Heart right ventricle (tissue), 16 donors: Measurements from ENCODE around the gene PROB1. TPM values are rescaled to one million over a fixed set of nuclear protein-coding genes. Genes with fewer than 3 reads are reported as not detected.
A peak's percentile ranks its signal among the peaks of the same experiment; 100 is the strongest.

ENCODE experiments used
- ATAC-seq, 8 donors: fragments of 200-7000 bp; cut with Tn5 transposase; one replicate each; pipeline ENCODE4 v1.9.1; 2020; ENCODE audit warnings: mild to moderate bottlenecking in 8 of 8, moderate library complexity in 8 of 8, moderate number of reproducible peaks in 1 of 8
- DNase-seq, 2 donors: peaks; one replicate each; pipeline ENCODE4 v3.0.0-alpha.2; 2020
- H3K27ac ChIP-seq, 10 donors: fragments of 200-600 bp; sonication (generic) in 2 of 10; one replicate each; pipeline versions ENCODE4 v1.5.0 to v1.8.0; 2020 to 2022; ENCODE audit warnings: mild to moderate bottlenecking in 3 of 10
- H3K27me3 ChIP-seq, 7 donors: fragments of 200-600 bp; one replicate each; pipeline ENCODE4 v1.8.0; 2021 to 2022; ENCODE audit warnings: mild to moderate bottlenecking in 2 of 7
- H3K36me3 ChIP-seq, 9 donors: fragments of 200-600 bp; sonication (generic) in 1 of 9; one replicate each; pipeline versions ENCODE4 v1.5.0 to v1.8.0; 2020 to 2022; ENCODE audit warnings: mild to moderate bottlenecking in 2 of 9
- H3K4me1 ChIP-seq, 9 donors: fragments of 200-600 bp; sonication (generic) in 1 of 9; one replicate each; pipeline versions ENCODE4 v1.5.0 to v1.8.0; 2020 to 2022; ENCODE audit warnings: mild to moderate bottlenecking in 4 of 9
- H3K4me3 ChIP-seq, 10 donors: fragments of 200-600 bp; sonication (generic) in 2 of 10; one replicate each; pipeline versions ENCODE4 v1.5.0 to v1.8.0; 2020 to 2022; ENCODE audit warnings: mild to moderate bottlenecking in 7 of 10, moderate library complexity in 2 of 10
- H3K9me3 ChIP-seq, 11 donors: fragments of 200-600 bp in 10 of 11; sonication (generic) in 2 of 11; one replicate each; pipeline versions ENCODE4 v1.5.0 to v1.8.0; 2013 to 2022; ENCODE audit warnings: mild to moderate bottlenecking in 2 of 11, control low read depth in 1 of 11, moderate library complexity in 1 of 11
- CTCF ChIP-seq, 9 donors: fragments of 200-600 bp; sonication (generic) in 2 of 9; IDR thresholded peaks; one replicate each; pipeline versions ENCODE4 v1.5.0 to v1.8.0; 2021 to 2022; ENCODE audit warnings: antibody characterized with exemption in 9 of 9, mild to moderate bottlenecking in 5 of 9, moderate library complexity in 1 of 9
- whole genome bisulfite sequencing, 2 donors: extraction: QIAGEN DNeasy Blood & Tissue Kit; methylation state at CpG; one replicate each; pipeline ENCODE4 v1.1.7; 2013; ENCODE audit warnings: inconsistent platforms in 1 of 2; 5-methylcytosine and 5-hydroxymethylcytosine counted together
- intact Hi-C, 10 donors: fragments of 100-400 bp; cut with DNase I; formaldehyde crosslinking; loops; one replicate each; pipeline versions ENCODE4 v1.11.1 to v1.14.2; 2022
- polyA plus RNA-seq, 2 donors: library from polyadenylated mRNA; stranded (reverse); fragments of 200-250 nt; gene quantifications; one replicate each; pipeline ENCODE4 v1.2.3, GENCODE V29; 2013
- total RNA-seq, 10 donors: library from RNA; stranded (reverse); fragmentation: NEBNext Ultra II Directional in 3 of 10; extraction: Animal tissue kit (Norgen Biotek cat#: 25700) in 3 of 10; gene quantifications; one replicate each; pipeline versions ENCODE4 v1.2.1 to v1.2.4, GENCODE V29; 2021 to 2023
- donor health status: Arrhythmogenic right ventricular cardiomyopathy.
- donor health status: ischemic (EF 13 %, LVEDD 7.1; RV severe dilation, severe dysfunction).
- donor health status: healthy with polysubstance abuse.
- donor health status: DM: no; HTN: yes; CAD: no.
- donor health status: DM: no; HTN: no; CAD: no.
- donor health status: ischemic (EF 25% LVEDD 6.9; RV normal size, moderate dysfunction).
- donor health status: ischemic (EF 25% LVEDD 5.7; RV mildly dilated, moderate dysfunction).
- donor health status: healthy.
- donor health status: DM: yes; HTN: yes; CAD: no.
- donor health status: Ischemic cardiomyopathy.
- donor health status: ischemic (EF 35%, LVEDD 5.7; RV mildly dilated, moderate dysfunction).
- donor health status: nonischemic (EF 11% LVEDD 7.7; RV severe dilation, severe dysfunction).
- donor health status: DM: yes; HTN: yes; CAD: no.
- donor health status: PGD.
- donor health status: ischemic (EF 29% LVEDD 5.4; RV normal size, mild dysfunction).
- donor health status: nonischemic (EF 23%, LVEDD 6.1; RV moderate dilation, normal function).

The PROB1 gene
- total and polyA plus RNA-seq, 12 donors = 12.2 to 64.8 (median 33.8) TPM

- Histone ChIP-seq H3K36me3 (peaks cover 0 to 30% (median 0%) of the 10 kb centered on the region in 9 donors), H3K9me3 (no peaks in the 10 kb centered on the region), H3K4me1 (peaks cover 3 to 32% (median 21%) of the 10 kb centered on the region in 9 donors), H3K27ac (no peak overlapping the region), H3K4me3 (no peak overlapping the region), H3K27me3 (no peaks in the 10 kb centered on the region)
- 92 to 95% methylated on average over 7 of the region's 7 CpGs for WGBS, 2 donors
- intact Hi-C loops = no loop called here
- DNase-seq = no peak
- TF ChIP-seq CTCF (IDR thresholded peaks at IDR 0.05) = no peak
- ATAC-seq = no peak
Observed at GRCh38 chr5:139408191-139408590, 13.3 kb upstream of the PROB1 start.

DNA sequence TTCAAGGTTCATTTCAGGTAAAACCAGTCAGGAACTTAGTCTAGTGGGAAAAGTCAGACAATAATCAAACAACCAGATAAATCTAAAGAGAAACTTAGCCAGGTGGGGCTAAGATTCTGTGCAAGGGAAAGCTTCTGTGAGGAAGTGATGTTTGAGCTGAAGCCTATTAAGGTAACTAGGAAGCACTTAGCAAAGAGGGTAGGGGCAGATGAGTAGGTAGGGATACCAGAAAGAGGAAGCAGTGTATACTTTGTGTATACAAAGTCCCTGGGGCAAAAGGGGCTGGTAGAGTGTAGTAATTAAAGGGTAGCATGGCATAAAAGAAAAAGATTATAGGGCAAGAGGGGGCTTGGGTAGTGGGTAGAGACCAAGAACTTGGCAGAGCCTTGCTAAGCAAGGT, 12.6 kb upstream of the PROB1 start:
- Histone ChIP-seq H3K9me3 (no peaks in the 10 kb centered on the region), H3K27ac (no peak overlapping the region), H3K4me1 (peaks cover 6 to 38% (median 26%) of the 10 kb centered on the region in 9 donors), H3K36me3 (peaks cover 0 to 23% (median 0%) of the 10 kb centered on the region in 9 donors), H3K4me3 (no peak overlapping the region), H3K27me3 (no peaks in the 10 kb centered on the region)
- no peak for TF ChIP-seq CTCF (IDR thresholded peaks at IDR 0.05)
- no peak for DNase-seq
- no peak for ATAC-seq
- intact Hi-C loops = no loop called here

GRCh38 chr5:139406963-139407362, 12.1 kb upstream of the PROB1 start:
- Histone ChIP-seq H3K9me3 (no peaks in the 10 kb centered on the region), H3K27ac (no peak overlapping the region), H3K4me3 (no peak overlapping the region), H3K27me3 (no peaks in the 10 kb centered on the region), H3K4me1 (peaks cover 6 to 41% (median 26%) of the 10 kb centered on the region in 9 donors), H3K36me3 (peaks cover 0 to 18% (median 0%) of the 10 kb centered on the region in 9 donors)
- TF ChIP-seq CTCF (IDR thresholded peaks at IDR 0.05) = no peak
- 34 to 51% methylated on average over 2 of the region's 2 CpGs for WGBS, 2 donors
- ATAC-seq = no peak
- DNase-seq = no peak
- intact Hi-C loops = no loop called here

DNA sequence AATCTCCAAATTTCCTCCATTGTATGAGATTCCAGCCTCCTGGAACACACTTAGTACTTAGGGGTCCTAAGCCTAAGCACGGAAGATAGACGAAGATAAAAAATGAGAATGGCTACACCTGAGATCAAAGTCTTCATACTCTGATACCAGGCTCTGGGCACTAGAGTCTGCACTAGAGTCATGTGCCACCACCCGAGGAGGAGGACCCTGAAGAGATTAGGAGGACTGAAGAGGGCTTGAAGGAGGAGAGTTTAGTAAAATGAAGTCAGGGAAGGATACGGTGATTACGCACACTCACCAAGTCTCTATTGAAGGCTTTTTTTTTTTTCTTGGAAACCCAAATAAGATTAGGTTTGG, 9.6 kb upstream of the PROB1 start:
- intact Hi-C loops = no loop called here
- ATAC-seq (no peak), DNase-seq (no peak)
- peak overlapping the region in 9 of 10 donors; percentile 36 to 59 (median 52) for H3K4me3 ChIP-seq
- peaks cover 0 to 20% (median 0%) of the 10 kb centered on the region in 9 donors for H3K36me3 ChIP-seq
- no peak for TF ChIP-seq CTCF (IDR thresholded peaks at IDR 0.05)
- WGBS, 2 donors = 59% methylated on average over 5 of the region's 5 CpGs
- H3K4me1 ChIP-seq = peaks cover 6 to 29% (median 16%) of the 10 kb centered on the region in 9 donors
- H3K9me3 ChIP-seq = no peaks in the 10 kb centered on the region
- H3K27me3 ChIP-seq = no peaks in the 10 kb centered on the region
- peak overlapping the region; percentile 79 to 98 (median 90) for H3K27ac ChIP-seq
